ENCODE data around the gene MUC4. TPM values are rescaled to one million over a fixed set of nuclear protein-coding genes. Genes with fewer than 3 reads are reported as not detected.
A peak's percentile ranks its signal among the peaks of the same experiment; 100 is the strongest.

The MUC4 gene
- total and polyA plus RNA-seq, 9 of the 15 experiments (the other 6 are each of a cell fraction or from before 2014, with no cell fraction given), result under 0.01 to 0.21 (median 0.10) TPM; not detected in 4

- TF ChIP-seq TFE3 (CRISPR knock-in tag; IDR thresholded peaks at IDR 0.05), result no peak
- TF ChIP-seq CBX8 (IDR thresholded peaks at IDR 0.05; ENCODE audit: borderline replicate concordance, extremely low read depth, low read depth, low read length, poor library complexity, severe bottlenecking), result no peak
- TF ChIP-seq RCOR1 (IDR thresholded peaks at IDR 0.05; ENCODE audit: borderline replicate concordance in 1 of 2, low read depth in 2 of 2, low read length in 2 of 2), result peak in 1 of 2 experiments; percentile 88; a peak in 2 of 4 replicates
- no peak for TF ChIP-seq FOXP4 (CRISPR knock-in tag; IDR thresholded peaks at IDR 0.05; ENCODE audit: borderline replicate concordance)
- no peak for TF ChIP-seq SMARCB1 (IDR thresholded peaks at IDR 0.05; ENCODE audit: insufficient read length, low read depth)
- TF ChIP-seq DNMT1 (IDR thresholded peaks at IDR 0.05), result no peak
- TF ChIP-seq KDM4B (IDR thresholded peaks at IDR 0.05; ENCODE audit: borderline replicate concordance in 2 of 2, low read depth in 1 of 2), result no peak
- peak; percentile 87; the same call in 1 of the 2 replicates for TF ChIP-seq LARP7 (IDR thresholded peaks at IDR 0.05)
- no peak for TF ChIP-seq E2F4 (CRISPR knock-in tag; IDR thresholded peaks at IDR 0.05; ENCODE audit: low read depth)
- TF ChIP-seq GTF2F1 (IDR thresholded peaks at IDR 0.05; ENCODE audit: low read depth, low read length), result no peak
- no peak for TF ChIP-seq NR1H2 (CRISPR knock-in tag; IDR thresholded peaks at IDR 0.05)
- peak; percentile 9 for TF ChIP-seq PHF20 (IDR thresholded peaks at IDR 0.05; ENCODE audit: partially characterized antibody)
- no peak for TF ChIP-seq PPARD (CRISPR knock-in tag; IDR thresholded peaks at IDR 0.05)
- no peak for TF ChIP-seq KLF1 (tag; IDR thresholded peaks at IDR 0.05)
- 0 out of 2 replicates have a peak, but pooled peaks have one; percentile 73 for TF ChIP-seq BRD4 (IDR thresholded peaks at IDR 0.05)
- TF ChIP-seq ZNF436 (CRISPR knock-in tag; IDR thresholded peaks at IDR 0.05), result no peak
- no peak for TF ChIP-seq CREB3 (tag; conservative IDR thresholded peaks at IDR 0.05; ENCODE audit: low read depth)
- TF ChIP-seq RBM34 (IDR thresholded peaks at IDR 0.05; ENCODE audit: borderline replicate concordance, insufficient read depth, low read length), result no peak
- no peak for TF ChIP-seq ZNF76 (CRISPR knock-in tag; IDR thresholded peaks at IDR 0.05; ENCODE audit: borderline replicate concordance)
- no peak for TF ChIP-seq NR2C2 (CRISPR knock-in tag; IDR thresholded peaks at IDR 0.05)
- TF ChIP-seq NR2C2 (tag; IDR thresholded peaks at IDR 0.05), result peak; percentile 64
- no peak for TF ChIP-seq DIDO1 (tag; IDR thresholded peaks at IDR 0.05; ENCODE audit: low read depth)
Observed at GRCh38 chr3:195697582-195698324, 114.0 kb downstream of the MUC4 start (continued).

Data from K562 (cell line).